ENCODE results near the gene SLC9A7. TPM values are rescaled to one million over a fixed set of nuclear protein-coding genes. Genes with fewer than 3 reads are reported as not detected.

Gene SLC9A7
- total RNA-seq, 1 donor from 2014 or later = 11.4 TPM

DNA sequence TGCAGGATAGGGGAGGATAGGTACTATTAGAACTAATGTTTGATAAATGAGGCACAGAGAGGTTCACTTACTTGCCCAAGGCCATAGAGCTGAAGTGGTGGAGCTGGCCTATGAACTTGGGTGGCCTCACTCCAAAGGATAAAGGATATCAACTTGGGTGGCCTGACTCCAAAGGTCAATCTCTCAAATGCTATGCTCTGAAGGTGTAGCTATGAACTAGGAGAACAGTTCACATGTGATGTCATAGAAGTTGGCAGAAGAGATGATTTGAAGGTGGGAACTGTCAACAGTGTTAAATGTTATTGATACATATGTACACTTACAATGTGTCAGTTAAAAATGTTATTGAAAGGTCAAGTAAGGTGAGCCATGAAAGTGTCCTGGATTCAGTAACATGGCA lies 191.5 kb downstream of the SLC9A7 start:
- H3K36me3 Mint-ChIP-seq (ENCODE audit: low read depth, unreplicated experiment) = peaks cover 3% of the 10 kb centered on the region
- TF ChIP-seq, protein P1, sequence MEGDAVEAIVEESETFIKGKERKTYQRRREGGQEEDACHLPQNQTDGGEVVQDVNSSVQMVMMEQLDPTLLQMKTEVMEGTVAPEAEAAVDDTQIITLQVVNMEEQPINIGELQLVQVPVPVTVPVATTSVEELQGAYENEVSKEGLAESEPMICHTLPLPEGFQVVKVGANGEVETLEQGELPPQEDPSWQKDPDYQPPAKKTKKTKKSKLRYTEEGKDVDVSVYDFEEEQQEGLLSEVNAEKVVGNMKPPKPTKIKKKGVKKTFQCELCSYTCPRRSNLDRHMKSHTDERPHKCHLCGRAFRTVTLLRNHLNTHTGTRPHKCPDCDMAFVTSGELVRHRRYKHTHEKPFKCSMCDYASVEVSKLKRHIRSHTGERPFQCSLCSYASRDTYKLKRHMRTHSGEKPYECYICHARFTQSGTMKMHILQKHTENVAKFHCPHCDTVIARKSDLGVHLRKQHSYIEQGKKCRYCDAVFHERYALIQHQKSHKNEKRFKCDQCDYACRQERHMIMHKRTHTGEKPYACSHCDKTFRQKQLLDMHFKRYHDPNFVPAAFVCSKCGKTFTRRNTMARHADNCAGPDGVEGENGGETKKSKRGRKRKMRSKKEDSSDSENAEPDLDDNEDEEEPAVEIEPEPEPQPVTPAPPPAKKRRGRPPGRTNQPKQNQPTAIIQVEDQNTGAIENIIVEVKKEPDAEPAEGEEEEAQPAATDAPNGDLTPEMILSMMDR (IDR thresholded peaks at IDR 0.05; ENCODE audit: unreplicated experiment) = no peak
- H3K9me3 Mint-ChIP-seq (ENCODE audit: unreplicated experiment) = no peaks in the 10 kb centered on the region
- H3K4me1 Mint-ChIP-seq (ENCODE audit: unreplicated experiment) = peaks cover 11% of the 10 kb centered on the region
- DNase-seq (ENCODE audit: low spot score) = no peak
- H3K4me3 Mint-ChIP-seq (ENCODE audit: unreplicated experiment) = no peak overlapping the region
- H3K27me3 Mint-ChIP-seq (ENCODE audit: unreplicated experiment) = peaks cover 2% of the 10 kb centered on the region
- H3K27ac Mint-ChIP-seq (ENCODE audit: unreplicated experiment) = no peak overlapping the region

DNA sequence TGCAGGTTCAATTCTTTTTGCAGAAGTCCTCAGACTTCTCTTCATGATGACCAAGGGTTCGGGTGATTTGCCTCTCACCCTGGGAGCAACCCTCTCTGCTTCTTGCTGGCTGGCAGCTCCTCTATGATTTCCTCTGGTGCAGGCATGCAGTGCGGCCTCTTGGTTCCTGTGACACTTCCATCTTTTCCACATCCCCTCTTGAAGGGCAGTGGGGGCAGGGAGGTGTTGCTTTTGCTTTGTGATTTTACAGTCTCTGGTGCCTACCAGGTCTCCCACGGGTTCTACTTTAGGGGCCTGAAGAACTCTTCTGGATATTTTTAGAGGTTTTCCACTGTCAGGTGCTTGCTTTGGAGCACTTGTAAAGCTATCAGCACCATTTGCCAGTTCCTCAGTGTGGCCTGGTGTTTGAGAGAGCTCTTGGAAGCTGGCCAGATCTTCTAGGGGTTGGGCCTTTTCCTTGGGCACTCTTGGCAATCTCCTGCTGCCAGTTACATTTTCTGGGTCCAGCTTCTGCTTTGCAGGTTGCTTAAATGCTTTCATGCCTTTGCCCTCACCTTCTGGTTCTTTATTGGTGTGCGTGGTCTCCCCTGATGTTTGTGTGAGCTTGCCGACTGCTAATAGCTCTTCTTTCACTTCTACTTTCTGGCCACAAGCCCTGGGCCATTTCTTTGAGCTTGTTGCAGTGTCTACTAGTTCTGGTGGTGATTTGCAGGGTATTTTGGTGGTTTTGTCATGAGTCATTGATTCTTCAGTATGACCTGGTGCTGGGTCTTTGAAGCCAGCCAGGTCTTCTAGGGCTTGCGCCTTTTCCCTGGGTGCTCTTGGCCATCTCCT lies 196.9 kb downstream of the SLC9A7 start:
- Mint-ChIP-seq H3K27ac (ENCODE audit: unreplicated experiment) (peak overlapping the region; percentile 65), H3K9me3 (ENCODE audit: unreplicated experiment) (no peaks in the 10 kb centered on the region)

DNA sequence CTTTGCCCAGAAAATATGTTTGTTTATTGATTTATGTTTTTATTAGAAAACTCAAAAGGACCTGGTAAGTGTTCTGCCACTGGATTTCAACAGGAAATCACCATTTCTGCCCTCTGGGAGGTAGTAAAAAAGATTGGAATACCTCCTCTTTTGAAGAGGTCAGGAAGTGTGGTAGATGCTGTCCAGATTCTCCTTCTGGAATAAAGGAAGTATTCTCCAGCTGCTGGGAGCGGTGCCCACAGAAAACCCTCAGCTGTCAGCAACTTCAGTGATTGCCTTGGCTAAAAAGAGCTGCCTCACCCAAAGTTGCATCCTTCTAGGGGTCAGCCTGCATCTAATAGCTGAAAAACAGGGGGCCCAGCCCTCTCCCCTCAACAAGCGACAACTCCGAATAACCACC lies 199.9 kb downstream of the SLC9A7 start:
- Mint-ChIP-seq H3K27ac (ENCODE audit: unreplicated experiment) (no peak overlapping the region), H3K27me3 (ENCODE audit: unreplicated experiment) (no peaks in the 10 kb centered on the region), H3K4me3 (ENCODE audit: unreplicated experiment) (no peak overlapping the region), H3K9me3 (ENCODE audit: unreplicated experiment) (no peaks in the 10 kb centered on the region), H3K36me3 (ENCODE audit: low read depth, unreplicated experiment) (peaks cover 4% of the 10 kb centered on the region), H3K4me1 (ENCODE audit: unreplicated experiment) (peaks cover 17% of the 10 kb centered on the region)
- TF ChIP-seq, protein P1 (IDR thresholded peaks at IDR 0.05; ENCODE audit: unreplicated experiment) = no peak
- DNase-seq (ENCODE audit: low spot score) = no peak

More for the DNA sequence above, 196.9 kb downstream of the SLC9A7 start:
- DNase-seq (ENCODE audit: low spot score) = no peak
- Mint-ChIP-seq H3K4me3 (ENCODE audit: unreplicated experiment) (peak overlapping the region; percentile 8), H3K36me3 (ENCODE audit: low read depth, unreplicated experiment) (peaks cover 6% of the 10 kb centered on the region), H3K27me3 (ENCODE audit: unreplicated experiment) (peaks cover 2% of the 10 kb centered on the region), H3K4me1 (ENCODE audit: unreplicated experiment) (peaks cover 17% of the 10 kb centered on the region)
- TF ChIP-seq, protein P1 (IDR thresholded peaks at IDR 0.05; ENCODE audit: unreplicated experiment) = no peak

DNA sequence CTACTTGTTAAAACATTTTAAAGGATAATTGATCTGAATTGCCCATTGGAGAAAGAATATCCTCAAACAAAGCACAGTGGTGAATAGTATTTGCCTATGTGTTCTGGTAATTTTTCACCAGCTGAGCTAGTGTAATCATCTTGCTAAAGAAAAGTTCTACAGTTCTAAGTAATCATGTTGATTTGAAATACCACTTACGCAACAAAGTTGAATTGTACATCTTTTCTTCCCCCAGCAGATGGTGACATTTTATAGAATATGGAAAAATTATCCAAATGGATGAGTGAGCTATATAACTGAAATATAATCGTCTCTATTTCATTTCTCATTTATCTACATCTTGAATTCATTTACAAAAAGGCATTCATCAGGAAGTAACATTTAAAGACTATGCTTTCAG lies 204.0 kb downstream of the SLC9A7 start:
- Mint-ChIP-seq H3K4me1 (ENCODE audit: unreplicated experiment) (no peaks in the 10 kb centered on the region), H3K36me3 (ENCODE audit: low read depth, unreplicated experiment) (peaks cover 7% of the 10 kb centered on the region), H3K9me3 (ENCODE audit: unreplicated experiment) (no peaks in the 10 kb centered on the region), H3K27ac (ENCODE audit: unreplicated experiment) (no peak overlapping the region), H3K27me3 (ENCODE audit: unreplicated experiment) (no peaks in the 10 kb centered on the region), H3K4me3 (ENCODE audit: unreplicated experiment) (no peak overlapping the region)
- TF ChIP-seq, protein P1 (IDR thresholded peaks at IDR 0.05; ENCODE audit: unreplicated experiment) = no peak
- no peak for DNase-seq (ENCODE audit: low spot score)

DNA sequence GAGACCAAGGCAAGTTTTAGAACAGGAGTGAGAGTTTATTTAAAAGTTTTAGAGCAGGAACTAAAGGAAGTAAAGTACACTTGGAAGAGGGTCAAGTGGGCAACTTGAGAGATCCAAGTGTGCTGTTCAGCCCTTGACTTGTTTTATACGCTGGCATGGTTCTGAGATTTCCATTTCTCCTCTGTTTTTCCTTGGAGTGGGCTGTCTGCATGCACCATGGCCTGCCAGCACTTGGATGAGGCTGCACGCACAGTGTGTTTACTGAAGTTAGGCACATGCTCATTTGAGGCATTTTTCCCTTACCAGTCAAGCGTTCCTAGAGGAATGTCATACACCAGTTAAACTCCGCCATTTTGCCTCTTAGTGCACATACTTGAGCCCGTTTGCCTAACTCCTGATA lies 205.0 kb downstream of the SLC9A7 start:
- Mint-ChIP-seq H3K9me3 (ENCODE audit: unreplicated experiment) (no peaks in the 10 kb centered on the region), H3K27me3 (ENCODE audit: unreplicated experiment) (no peaks in the 10 kb centered on the region), H3K4me1 (ENCODE audit: unreplicated experiment) (no peaks in the 10 kb centered on the region), H3K36me3 (ENCODE audit: low read depth, unreplicated experiment) (peaks cover 9% of the 10 kb centered on the region), H3K4me3 (ENCODE audit: unreplicated experiment) (no peak overlapping the region), H3K27ac (ENCODE audit: unreplicated experiment) (no peak overlapping the region)
- TF ChIP-seq, protein P1 (IDR thresholded peaks at IDR 0.05; ENCODE audit: unreplicated experiment) = no peak
- DNase-seq (ENCODE audit: low spot score) = no peak
